ENCODE results near the gene GPX2. TPM values are rescaled to one million over a fixed set of nuclear protein-coding genes. Genes with fewer than 3 reads are reported as not detected.

GPX2 gene
- total RNA-seq (ENCODE audit: insufficient read depth, low replicate concordance), result not detected

- no peak for DNase-seq (ENCODE audit: low spot score)
Observed at GRCh38 chr14:64942531-64943111, at the start of gene GPX2. Gene GPX2 (minus strand): TSS chr14:64942745. CDS start chr14:64942726, 19 bp downstream.

- DNase-seq (ENCODE audit: low spot score), result no peak
Observed at GRCh38 chr14:64990939-64991338, 48.4 kb upstream of the GPX2 start.

- DNase-seq (ENCODE audit: low spot score), result no peak
Observed at GRCh38 chr14:64990296-64990695, 47.8 kb upstream of the GPX2 start.

GRCh38 chr14:64987438-64987767 is 44.9 kb upstream of the GPX2 start:
- DNase-seq (ENCODE audit: low spot score), result no peak

GRCh38 chr14:64986648-64987437 is 44.3 kb upstream of the GPX2 start, which contains the start of gene FNTB:
Gene FNTB (plus strand): TSS chr14:64986895. CDS start chr14:64986954, 59 bp downstream.
- DNase-seq (ENCODE audit: low spot score), result peak; percentile 99

GRCh38 chr14:64983439-64984310 is 41.1 kb upstream of the GPX2 start:
- peak; percentile 76 for DNase-seq (ENCODE audit: low spot score)

- peak; percentile 19 for DNase-seq (ENCODE audit: low spot score)
Observed at GRCh38 chr14:64979336-64980074, 37.0 kb upstream of the GPX2 start.

GRCh38 chr14:64974563-64974962 is 32.0 kb upstream of the GPX2 start:
- DNase-seq (ENCODE audit: low spot score), result no peak

GRCh38 chr14:64973826-64974225 is 31.3 kb upstream of the GPX2 start:
- no peak for DNase-seq (ENCODE audit: low spot score)

- no peak for DNase-seq (ENCODE audit: low spot score)
Observed at GRCh38 chr14:64973026-64973442, 30.5 kb upstream of the GPX2 start.

- DNase-seq (ENCODE audit: low spot score), result peak; percentile 65
Observed at GRCh38 chr14:64971943-64972791, 29.6 kb upstream of the GPX2 start, which contains the start of gene RAB15. Gene RAB15 (minus strand): TSS chr14:64972336. CDS start chr14:64972076, 260 bp downstream.

- DNase-seq (ENCODE audit: low spot score), result no peak
Observed at GRCh38 chr14:64971491-64971942, 29.0 kb upstream of the GPX2 start.

GRCh38 chr14:64970776-64971477 is 28.4 kb upstream of the GPX2 start:
- DNase-seq (ENCODE audit: low spot score), result peak; percentile 14

- DNase-seq (ENCODE audit: low spot score), result no peak
Observed at GRCh38 chr14:64970041-64970440, 27.5 kb upstream of the GPX2 start.

- no peak for DNase-seq (ENCODE audit: low spot score)
Observed at GRCh38 chr14:64968651-64969050, 26.1 kb upstream of the GPX2 start.

GRCh38 chr14:64968167-64968566 is 25.6 kb upstream of the GPX2 start:
- DNase-seq (ENCODE audit: low spot score), result no peak

- peak; percentile 56 for DNase-seq (ENCODE audit: low spot score)
Observed at GRCh38 chr14:64966976-64967375, 24.4 kb upstream of the GPX2 start.

- DNase-seq (ENCODE audit: low spot score), result no peak
Observed at GRCh38 chr14:64965356-64966000, 22.9 kb upstream of the GPX2 start.

GRCh38 chr14:64963611-64964010 is 21.1 kb upstream of the GPX2 start:
- DNase-seq (ENCODE audit: low spot score), result no peak

Measured in umbilical cord (tissue), 2 donors.